HCT116 (cell line): ENCODE measurements around the gene PITPNC1. TPM values are rescaled to one million over a fixed set of nuclear protein-coding genes. Genes with fewer than 3 reads are reported as not detected.

ENCODE experiments used
- ATAC-seq: fragments of 200-7000 bp; cut with Tn5 transposase; 2 replicates; pipeline ENCODE4 v1.9.1; 2020; ENCODE audit warnings: mild to moderate bottlenecking, moderate library complexity
- BruUV-seq: library from RNA; stranded (reverse); fragments of 400-500 nt; replicated peaks from 2 replicates; lab custom pipeline; 2021; lab: Mats Ljungman, UMichigan
- CTCF ChIA-PET: fragments of 300-600 bp; sonication (Branson Sonifier 250); formaldehyde crosslinking; loops from one replicate; lab custom pipeline; 2021; ENCODE audit warnings: antibody characterized with exemption; lab: Charles Lee
- POLR2A ChIA-PET: fragments of 300-600, 350-600 bp; sonication (Branson Sonifier 250); formaldehyde crosslinking; loops from one replicate; lab custom pipeline; 2021; ENCODE audit warnings: antibody characterized with exemption; lab: Charles Lee
- RAD21 ChIA-PET, 2 experiments: fragments of 300-600 bp; sonication (Branson Sonifier 250); formaldehyde crosslinking; loops; one replicate each; lab custom pipeline; 2023; ENCODE audit warnings: low total read pairs in 2 of 2; ENCODE audit not compliant: uncharacterized antibody in 2 of 2, unreplicated experiment in 2 of 2, low non-redundant PET in 1 of 2; lab: Charles Lee
- DNase-seq: peaks from one replicate; pipeline ENCODE4 v3.0.0-alpha.2; 2010; ENCODE audit warnings: low read depth, low spot score
- H2AFZ ChIP-seq: fragments of 200-600 bp; shearing (Covaris generic), sonication (generic); 2 replicates; pipeline ENCODE4 v1.6.1; 2017; ENCODE audit warnings: low read depth, mixed run types, mixed read lengths, antibody characterized with exemption, low read length; ENCODE audit not compliant: poor library complexity, severe bottlenecking
- H3K27ac ChIP-seq: 2 replicates; pipeline ENCODE4 v1.5.1; 2012; ENCODE audit warnings: low read depth, low read length
- H3K27me3 ChIP-seq: fragments of 200-600 bp; sonication (generic); 2 replicates; pipeline ENCODE4 v1.6.1; 2016; ENCODE audit warnings: mixed run types, low read length, mixed read lengths; ENCODE audit not compliant: insufficient read depth
- H3K36me3 ChIP-seq, 2 experiments: fragments of 200-500 bp in 1 of 2; fragments of 200-600 bp in 1 of 2; sonication (Bioruptor generic) in 1 of 2; sonication (generic) in 1 of 2; 2 replicates each; pipeline versions ENCODE4 v1.5.1 to v1.6.1; 2014 to 2016; ENCODE audit warnings: low read length in 2 of 2, inconsistent platforms in 1 of 2, mixed read lengths in 1 of 2, mixed run types in 1 of 2; ENCODE audit not compliant: insufficient read depth in 2 of 2, control insufficient read depth in 1 of 2
- H3K4me1 ChIP-seq, 2 experiments: fragments of 200-600 bp in 1 of 2; sonication (generic) in 1 of 2; 2 replicates each; pipeline versions ENCODE4 v1.5.1 to v1.6.1; 2012 to 2017; ENCODE audit warnings: low read length in 2 of 2, inconsistent platforms in 1 of 2, mild to moderate bottlenecking in 1 of 2, mixed read lengths in 1 of 2, mixed run types in 1 of 2, moderate library complexity in 1 of 2; ENCODE audit not compliant: insufficient read depth in 2 of 2, control insufficient read depth in 1 of 2
- H3K4me2 ChIP-seq: fragments of 200-600 bp; sonication (generic); 2 replicates; pipeline ENCODE4 v1.6.1; 2017; ENCODE audit warnings: mixed run types, low read length, mixed read lengths
- H3K4me3 ChIP-seq, 2 experiments: fragments of 200-600 bp in 1 of 2; sonication (generic) in 1 of 2; replicated peaks in 1 of 2; 2 replicates each; pipeline ENCODE4 v1.5.1; 2011 to 2016; ENCODE audit warnings: low read length in 2 of 2, control low read depth in 1 of 2, low read depth in 1 of 2, mild to moderate bottlenecking in 1 of 2, mixed read lengths in 1 of 2, mixed run types in 1 of 2
- H3K79me2 ChIP-seq: fragments of 200-600 bp; sonication (generic); 2 replicates; pipeline ENCODE4 v1.6.1; 2017; ENCODE audit warnings: mild to moderate bottlenecking, mixed run types, low read length, moderate library complexity, mixed read lengths; ENCODE audit not compliant: insufficient read depth
- H3K9ac ChIP-seq: fragments of 200-600 bp; sonication (generic); 2 replicates; pipeline ENCODE4 v1.6.1; 2016; ENCODE audit warnings: low read length, mixed read lengths
- H3K9me2 ChIP-seq: fragments of 200-600 bp; sonication (generic), shearing (Covaris generic); 2 replicates; pipeline ENCODE4 v1.6.1; 2017; ENCODE audit warnings: mixed run types, mild to moderate bottlenecking, moderate library complexity; ENCODE audit not compliant: insufficient read depth
- H3K9me3 ChIP-seq, 2 experiments: fragments of 200-500 bp in 1 of 2; fragments of 200-600 bp in 1 of 2; sonication (Bioruptor generic) in 1 of 2; sonication (generic) in 1 of 2; 2 replicates each; pipeline ENCODE4 v1.6.1; 2014 to 2017; ENCODE audit warnings: low read length in 2 of 2, mixed read lengths in 2 of 2, inconsistent platforms in 1 of 2, low read depth in 1 of 2, mild to moderate bottlenecking in 1 of 2, mixed run types in 1 of 2, moderate library complexity in 1 of 2; ENCODE audit not compliant: control insufficient read depth in 1 of 2, insufficient read depth in 1 of 2
- H4K20me1 ChIP-seq: fragments of 200-600 bp; sonication (generic), shearing (Covaris generic); 2 replicates; pipeline ENCODE4 v1.6.1; 2017; ENCODE audit warnings: mixed run types, mild to moderate bottlenecking, moderate library complexity; ENCODE audit not compliant: insufficient read depth
- CEBPB ChIP-seq: IDR thresholded peaks from 2 replicates; pipeline ENCODE4 v1.6.1; 2012; ENCODE audit warnings: low read depth
- EGR1 ChIP-seq: IDR thresholded peaks from 2 replicates; pipeline ENCODE4 v1.6.1; 2012; ENCODE audit warnings: low read depth
- ELF1 ChIP-seq: IDR thresholded peaks from 2 replicates; pipeline ENCODE4 v1.6.1; 2012; ENCODE audit warnings: low read depth, borderline replicate concordance
- EZH2 ChIP-seq: fragments of 200-600 bp; sonication (generic); IDR thresholded peaks from 2 replicates; pipeline ENCODE4 v1.6.1; 2017; ENCODE audit warnings: antibody characterized with exemption, mixed run types
- EZH2phosphoT487 ChIP-seq: fragments of 200-600 bp; IDR thresholded peaks from 2 replicates; pipeline ENCODE4 v1.6.1; 2018; ENCODE audit warnings: antibody characterized with exemption, borderline replicate concordance
- JUND ChIP-seq: IDR thresholded peaks from 2 replicates; pipeline ENCODE4 v1.6.1; 2012
- POLR2A ChIP-seq: IDR thresholded peaks from 2 replicates; pipeline ENCODE4 v1.7.0; 2011; ENCODE audit warnings: borderline replicate concordance; ENCODE audit not compliant: insufficient read depth, insufficient read length; ENCODE audit errors: extremely low read depth
- POLR2AphosphoS5 ChIP-seq: IDR thresholded peaks from 2 replicates; pipeline ENCODE4 v1.6.1; 2011; ENCODE audit warnings: mild to moderate bottlenecking, low read depth, low read length, moderate library complexity
- RAD21 ChIP-seq: IDR thresholded peaks from 2 replicates; pipeline ENCODE4 v1.6.1; 2012; ENCODE audit warnings: low read depth, mild to moderate bottlenecking
- SIN3A ChIP-seq: IDR thresholded peaks from 2 replicates; pipeline ENCODE4 v1.6.1; 2012; ENCODE audit warnings: low read depth
- SRF ChIP-seq: IDR thresholded peaks from 2 replicates; pipeline ENCODE4 v1.6.1; 2012; ENCODE audit warnings: low read depth
- YY1 ChIP-seq: IDR thresholded peaks from 2 replicates; pipeline ENCODE4 v1.6.1; 2011; ENCODE audit warnings: low read length, low read depth, moderate library complexity, mild to moderate bottlenecking; ENCODE audit not compliant: insufficient replicate concordance; ENCODE audit errors: extremely low read depth
- ZFX ChIP-seq: fragments of 450-650 bp; IDR thresholded peaks from 2 replicates; pipeline ENCODE4 v1.6.1; 2017
- ZNF274 ChIP-seq: fragments of 200-500 bp; sonication (Bioruptor generic); IDR thresholded peaks from 2 replicates; pipeline ENCODE4 v1.6.1; 2014; ENCODE audit warnings: mild to moderate bottlenecking, low read depth, low read length, inconsistent platforms
- intact Hi-C: fragments of 100-400 bp; cut with micrococcal nuclease; formaldehyde crosslinking; loops from 2 replicates; pipeline ENCODE4 v1.10.0; 2022
- total RNA-seq: library from RNA; stranded (reverse); gene quantifications from one replicate; pipeline ENCODE4 v1.2.1, GENCODE V29; 2021; ENCODE audit not compliant: unreplicated experiment
- TF ChIP-seq, protein P1 (sequence below): IDR thresholded peaks from 2 replicates; pipeline ENCODE4 v1.6.1; 2012
- TF ChIP-seq, protein P2 (sequence below), 3 experiments: fragments of 200-600 bp in 1 of 3; sonication (generic) in 1 of 3; IDR thresholded peaks in 2 of 3; conservative IDR thresholded peaks in 1 of 3; 2 replicates each; pipeline ENCODE4 v1.5.1; 2012 to 2017; ENCODE audit warnings: low read depth in 2 of 3, low read length in 2 of 3, antibody characterized with exemption in 1 of 3, borderline replicate concordance in 1 of 3, control low read depth in 1 of 3, mild to moderate bottlenecking in 1 of 3, mixed read lengths in 1 of 3, mixed run types in 1 of 3, moderate library complexity in 1 of 3; ENCODE audit not compliant: insufficient read depth in 1 of 3
- TF ChIP-seq, protein P3 (sequence below): IDR thresholded peaks from 2 replicates; pipeline ENCODE4 v1.6.1; 2012; ENCODE audit warnings: low read depth
- TF ChIP-seq, protein P4 (sequence below): IDR thresholded peaks from 2 replicates; pipeline ENCODE4 v1.6.1; 2011; ENCODE audit warnings: mild to moderate bottlenecking, low read length, moderate library complexity; ENCODE audit not compliant: insufficient replicate concordance; ENCODE audit errors: extremely low read depth

The PITPNC1 gene
- total RNA-seq, 1 experiment from 2014 or later: 41.9 TPM

DNA sequence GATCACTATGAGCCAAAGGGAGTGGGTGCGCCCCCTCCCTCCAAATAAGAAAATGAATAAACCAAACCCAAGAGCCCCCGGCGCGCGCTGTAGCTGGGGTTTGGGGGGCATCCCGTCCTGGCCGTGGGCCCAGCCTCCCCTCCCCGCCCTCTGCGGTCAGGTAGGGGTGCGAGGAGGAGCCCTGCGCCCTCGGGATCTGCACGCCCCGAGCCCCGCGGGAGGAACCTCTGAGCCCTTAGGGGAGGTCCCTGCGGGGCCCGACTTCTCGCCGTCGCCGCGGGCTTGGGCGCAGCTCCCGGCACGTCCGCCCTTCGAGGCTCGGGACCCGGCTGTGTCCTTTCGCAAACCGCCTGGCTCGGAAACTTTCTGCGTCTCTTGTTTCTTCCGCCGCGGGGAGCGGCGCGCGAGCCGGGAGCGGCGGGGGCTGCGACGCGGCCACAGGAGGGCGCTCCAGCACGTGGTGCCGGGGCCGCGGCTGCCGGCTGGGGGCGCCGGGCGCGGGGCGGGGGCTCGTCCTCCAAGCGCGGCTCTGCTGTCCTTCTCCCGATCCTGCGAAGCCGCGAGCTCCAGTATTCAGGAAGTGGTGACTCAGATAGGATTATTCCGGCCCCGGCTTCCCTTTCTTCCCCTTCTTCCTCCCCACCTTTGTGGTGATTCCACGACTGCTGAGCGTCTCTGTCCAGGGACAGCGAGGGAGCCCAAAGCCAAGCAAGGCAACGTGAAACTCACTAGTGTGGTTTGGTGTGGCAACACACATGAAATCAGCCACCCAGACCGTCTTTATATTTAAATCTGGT is 1.6 kb downstream of the PITPNC1 start:
- ChIA-PET POLR2A (interaction anchor here (0.9 to 3.2 kb wide), 5 partner anchors 10 to 226 kb away, joined by 3 to 11 read pairs (median 4); no protein-coding TSS in a partner anchor), RAD21 (interaction anchor here in 1 of 2 experiments (0.9 to 1.4 kb wide), 2 partner anchors 97 to 224 kb away, joined by 3 to 6 read pairs; no protein-coding TSS in a partner anchor), CTCF (interaction anchor here (0.6 to 3.6 kb wide), 25 partner anchors 9 to 403 kb away, joined by 3 to 41 read pairs (median 4); no protein-coding TSS in a partner anchor)
- no peaks in the 10 kb centered on the region for H3K27me3 ChIP-seq
- no peaks in the 10 kb centered on the region for H4K20me1 ChIP-seq
- peak overlapping the region; percentile 97 for H3K4me2 ChIP-seq
- peak overlapping the region; percentile 73 for H3K27ac ChIP-seq
- H3K79me2 ChIP-seq: peaks cover 34% of the 10 kb centered on the region; the same call in 1 of the 2 replicates
- no peaks in the 10 kb centered on the region for H3K9me2 ChIP-seq
- no peak overlapping the region for H2AFZ ChIP-seq
- no peaks in the 10 kb centered on the region for H3K9me3 ChIP-seq
- peaks cover 21 to 35% of the 10 kb centered on the region in 2 experiments for H3K4me1 ChIP-seq
- BruUV-seq: TSS peak; percentile 76
- intact Hi-C loops: loop anchor here (1.0 to 5.0 kb wide), 6 partner anchors 44 to 449 kb away; partner anchors contain the start of genes BPTF and NOL11
- H3K9ac ChIP-seq: peak overlapping the region; percentile 86
- ATAC-seq: peak; percentile 51
- peak overlapping the region; percentile 66 to 89 for H3K4me3 ChIP-seq
- H3K36me3 ChIP-seq: no peaks in the 10 kb centered on the region
- DNase-seq: peak; percentile 56
- peak; percentile 75 for TF ChIP-seq SIN3A
- TF ChIP-seq, protein P1, sequence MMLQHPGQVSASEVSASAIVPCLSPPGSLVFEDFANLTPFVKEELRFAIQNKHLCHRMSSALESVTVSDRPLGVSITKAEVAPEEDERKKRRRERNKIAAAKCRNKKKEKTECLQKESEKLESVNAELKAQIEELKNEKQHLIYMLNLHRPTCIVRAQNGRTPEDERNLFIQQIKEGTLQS: no peak
- TF ChIP-seq EGR1: no peak
- no peak; the same call in 1 of the 2 replicates for TF ChIP-seq ELF1
- TF ChIP-seq, protein P2, sequence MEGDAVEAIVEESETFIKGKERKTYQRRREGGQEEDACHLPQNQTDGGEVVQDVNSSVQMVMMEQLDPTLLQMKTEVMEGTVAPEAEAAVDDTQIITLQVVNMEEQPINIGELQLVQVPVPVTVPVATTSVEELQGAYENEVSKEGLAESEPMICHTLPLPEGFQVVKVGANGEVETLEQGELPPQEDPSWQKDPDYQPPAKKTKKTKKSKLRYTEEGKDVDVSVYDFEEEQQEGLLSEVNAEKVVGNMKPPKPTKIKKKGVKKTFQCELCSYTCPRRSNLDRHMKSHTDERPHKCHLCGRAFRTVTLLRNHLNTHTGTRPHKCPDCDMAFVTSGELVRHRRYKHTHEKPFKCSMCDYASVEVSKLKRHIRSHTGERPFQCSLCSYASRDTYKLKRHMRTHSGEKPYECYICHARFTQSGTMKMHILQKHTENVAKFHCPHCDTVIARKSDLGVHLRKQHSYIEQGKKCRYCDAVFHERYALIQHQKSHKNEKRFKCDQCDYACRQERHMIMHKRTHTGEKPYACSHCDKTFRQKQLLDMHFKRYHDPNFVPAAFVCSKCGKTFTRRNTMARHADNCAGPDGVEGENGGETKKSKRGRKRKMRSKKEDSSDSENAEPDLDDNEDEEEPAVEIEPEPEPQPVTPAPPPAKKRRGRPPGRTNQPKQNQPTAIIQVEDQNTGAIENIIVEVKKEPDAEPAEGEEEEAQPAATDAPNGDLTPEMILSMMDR (IDR thresholded peaks at IDR 0.05 in 2 of 3, conservative IDR thresholded peaks at IDR 0.05 in 1 of 3; ENCODE audit: borderline replicate concordance in 1 of 3, insufficient read depth in 1 of 3, low read depth in 2 of 3, low read length in 2 of 3): peak; percentile 52 to 83 (median 63)
- no peak for TF ChIP-seq POLR2A
- TF ChIP-seq CEBPB: no peak
- TF ChIP-seq, protein P3, sequence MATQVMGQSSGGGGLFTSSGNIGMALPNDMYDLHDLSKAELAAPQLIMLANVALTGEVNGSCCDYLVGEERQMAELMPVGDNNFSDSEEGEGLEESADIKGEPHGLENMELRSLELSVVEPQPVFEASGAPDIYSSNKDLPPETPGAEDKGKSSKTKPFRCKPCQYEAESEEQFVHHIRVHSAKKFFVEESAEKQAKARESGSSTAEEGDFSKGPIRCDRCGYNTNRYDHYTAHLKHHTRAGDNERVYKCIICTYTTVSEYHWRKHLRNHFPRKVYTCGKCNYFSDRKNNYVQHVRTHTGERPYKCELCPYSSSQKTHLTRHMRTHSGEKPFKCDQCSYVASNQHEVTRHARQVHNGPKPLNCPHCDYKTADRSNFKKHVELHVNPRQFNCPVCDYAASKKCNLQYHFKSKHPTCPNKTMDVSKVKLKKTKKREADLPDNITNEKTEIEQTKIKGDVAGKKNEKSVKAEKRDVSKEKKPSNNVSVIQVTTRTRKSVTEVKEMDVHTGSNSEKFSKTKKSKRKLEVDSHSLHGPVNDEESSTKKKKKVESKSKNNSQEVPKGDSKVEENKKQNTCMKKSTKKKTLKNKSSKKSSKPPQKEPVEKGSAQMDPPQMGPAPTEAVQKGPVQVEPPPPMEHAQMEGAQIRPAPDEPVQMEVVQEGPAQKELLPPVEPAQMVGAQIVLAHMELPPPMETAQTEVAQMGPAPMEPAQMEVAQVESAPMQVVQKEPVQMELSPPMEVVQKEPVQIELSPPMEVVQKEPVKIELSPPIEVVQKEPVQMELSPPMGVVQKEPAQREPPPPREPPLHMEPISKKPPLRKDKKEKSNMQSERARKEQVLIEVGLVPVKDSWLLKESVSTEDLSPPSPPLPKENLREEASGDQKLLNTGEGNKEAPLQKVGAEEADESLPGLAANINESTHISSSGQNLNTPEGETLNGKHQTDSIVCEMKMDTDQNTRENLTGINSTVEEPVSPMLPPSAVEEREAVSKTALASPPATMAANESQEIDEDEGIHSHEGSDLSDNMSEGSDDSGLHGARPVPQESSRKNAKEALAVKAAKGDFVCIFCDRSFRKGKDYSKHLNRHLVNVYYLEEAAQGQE: no peak
- no peak for TF ChIP-seq EZH2
- no peak for TF ChIP-seq SRF
- TF ChIP-seq, protein P4, sequence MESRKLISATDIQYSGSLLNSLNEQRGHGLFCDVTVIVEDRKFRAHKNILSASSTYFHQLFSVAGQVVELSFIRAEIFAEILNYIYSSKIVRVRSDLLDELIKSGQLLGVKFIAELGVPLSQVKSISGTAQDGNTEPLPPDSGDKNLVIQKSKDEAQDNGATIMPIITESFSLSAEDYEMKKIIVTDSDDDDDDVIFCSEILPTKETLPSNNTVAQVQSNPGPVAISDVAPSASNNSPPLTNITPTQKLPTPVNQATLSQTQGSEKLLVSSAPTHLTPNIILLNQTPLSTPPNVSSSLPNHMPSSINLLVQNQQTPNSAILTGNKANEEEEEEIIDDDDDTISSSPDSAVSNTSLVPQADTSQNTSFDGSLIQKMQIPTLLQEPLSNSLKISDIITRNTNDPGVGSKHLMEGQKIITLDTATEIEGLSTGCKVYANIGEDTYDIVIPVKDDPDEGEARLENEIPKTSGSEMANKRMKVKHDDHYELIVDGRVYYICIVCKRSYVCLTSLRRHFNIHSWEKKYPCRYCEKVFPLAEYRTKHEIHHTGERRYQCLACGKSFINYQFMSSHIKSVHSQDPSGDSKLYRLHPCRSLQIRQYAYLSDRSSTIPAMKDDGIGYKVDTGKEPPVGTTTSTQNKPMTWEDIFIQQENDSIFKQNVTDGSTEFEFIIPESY: peak; percentile 53
- TF ChIP-seq JUND: peak; percentile 58
- TF ChIP-seq ZNF274: no peak
- TF ChIP-seq ZFX: peak; percentile 6; the same call in 1 of the 2 replicates
- no peak for TF ChIP-seq EZH2phosphoT487
- peak; percentile 72 for TF ChIP-seq RAD21
- peak; percentile 59 for TF ChIP-seq YY1
- peak; percentile 66 for TF ChIP-seq POLR2AphosphoS5
